Brain microvascular endothelial cell (primary cell): ENCODE measurements around the gene TEX2.
A peak's percentile ranks its signal among the peaks of the same experiment; 100 is the strongest.

Source experiments
- DNase-seq: peaks from one replicate; pipeline ENCODE4 v3.0.0-alpha.2; 2020
- H3K27ac ChIP-seq: fragments of 250-450 bp; sonication (Bioruptor Pico); 2 replicates; pipeline ENCODE4 v1.5.1; 2020; ENCODE audit warnings: mild to moderate bottlenecking, moderate library complexity
- H3K27me3 ChIP-seq: fragments of 250-450 bp; sonication (Bioruptor Pico); replicated peaks from 2 replicates; pipeline ENCODE4 v1.5.1; 2020; ENCODE audit warnings: mild to moderate bottlenecking
- H3K36me3 ChIP-seq: fragments of 250-450 bp; sonication (Bioruptor Pico); replicated peaks from 2 replicates; pipeline ENCODE4 v1.5.1; 2020; ENCODE audit warnings: mild to moderate bottlenecking
- H3K4me3 ChIP-seq: 2 replicates; pipeline ENCODE4 v1.5.1; 2011; ENCODE audit warnings: low read depth, mild to moderate bottlenecking, control low read depth, low read length, moderate library complexity
- CTCF ChIP-seq: IDR thresholded peaks from 2 replicates; pipeline ENCODE4 v1.5.1; 2011; ENCODE audit warnings: low read depth, mild to moderate bottlenecking, moderate library complexity, low read length, control low read depth, inconsistent platforms; ENCODE audit errors: missing control alignments
- in situ Hi-C: cut with HindIII; loops from 2 replicates; pipeline ENCODE4 v1.10.0; 2017; ENCODE audit warnings: low sequenced_read_pairs, low pct_ligation_motif_present

TEX2 gene

GRCh38 chr17:64300699-64300965 lies 37.6 kb upstream of the TEX2 start:
- in situ Hi-C loops: loop anchor here (10.0 kb wide), 2 partner anchors 94 to 194 kb away; partner anchors contain the start of genes PECAM1 and POLG2
- no peak overlapping the region for H3K27ac ChIP-seq
- TF ChIP-seq CTCF: no peak
- no peak for DNase-seq
- no peaks in the 10 kb centered on the region for H3K27me3 ChIP-seq
- no peaks in the 10 kb centered on the region for H3K36me3 ChIP-seq
- H3K4me3 ChIP-seq: no peak overlapping the region

GRCh38 chr17:64297467-64298088 lies 34.5 kb upstream of the TEX2 start:
- Histone ChIP-seq H3K27ac (no peak overlapping the region), H3K27me3 (no peaks in the 10 kb centered on the region), H3K4me3 (no peak overlapping the region), H3K36me3 (no peaks in the 10 kb centered on the region)
- no peak for TF ChIP-seq CTCF
- no peak for DNase-seq
- in situ Hi-C loops: no loop called here

GRCh38 chr17:64296246-64296645 lies 33.2 kb upstream of the TEX2 start:
- DNase-seq: no peak
- H3K36me3 ChIP-seq: no peaks in the 10 kb centered on the region
- no peak for TF ChIP-seq CTCF
- no peak overlapping the region for H3K27ac ChIP-seq
- H3K27me3 ChIP-seq: no peaks in the 10 kb centered on the region
- in situ Hi-C loops: no loop called here
- H3K4me3 ChIP-seq: no peak overlapping the region

GRCh38 chr17:64295146-64295545 lies 32.1 kb upstream of the TEX2 start:
- Histone ChIP-seq H3K27ac (no peak overlapping the region), H3K36me3 (no peaks in the 10 kb centered on the region), H3K27me3 (no peaks in the 10 kb centered on the region), H3K4me3 (no peak overlapping the region)
- TF ChIP-seq CTCF: no peak
- no peak for DNase-seq
- in situ Hi-C loops: no loop called here

GRCh38 chr17:64291268-64291851 lies 28.3 kb upstream of the TEX2 start:
- TF ChIP-seq CTCF: peak; percentile 58
- H3K27me3 ChIP-seq: no peaks in the 10 kb centered on the region
- no peaks in the 10 kb centered on the region for H3K36me3 ChIP-seq
- DNase-seq: no peak
- in situ Hi-C loops: no loop called here
- H3K4me3 ChIP-seq: no peak overlapping the region
- H3K27ac ChIP-seq: no peak overlapping the region

- H3K4me3 ChIP-seq: no peak overlapping the region
- in situ Hi-C loops: no loop called here
- no peak for DNase-seq
- no peak for TF ChIP-seq CTCF
- H3K27me3 ChIP-seq: no peaks in the 10 kb centered on the region
- H3K27ac ChIP-seq: no peak overlapping the region
- no peaks in the 10 kb centered on the region for H3K36me3 ChIP-seq
These were observed 26.7 kb upstream of the TEX2 start for GRCh38 chr17:64289741-64290141.
